PC-3 (cell line): ENCODE data around the gene MGST1. TPM values are rescaled to one million over a fixed set of nuclear protein-coding genes. Genes with fewer than 3 reads are reported as not detected.
A peak's percentile ranks its signal among the peaks of the same experiment; 100 is the strongest.

Source experiments
- ATAC-seq: fragments of 200-7000 bp; cut with Tn5 transposase; 2 replicates; pipeline ENCODE4 v1.9.1; 2020; ENCODE audit warnings: mild to moderate bottlenecking, moderate library complexity
- BruUV-seq: library from RNA; stranded (reverse); fragments of 400-500 nt; replicated peaks from 2 replicates; lab custom pipeline; 2021; lab: Mats Ljungman, UMichigan
- CTCF ChIA-PET: fragments of 300-600 bp; sonication (Branson Sonifier 250); formaldehyde crosslinking; loops from one replicate; lab custom pipeline; 2022; ENCODE audit warnings: antibody characterized with exemption; lab: Charles Lee
- POLR2A ChIA-PET: fragments of 300-600 bp; sonication (Branson Sonifier 250); formaldehyde crosslinking; loops from one replicate; lab custom pipeline; 2022; ENCODE audit warnings: antibody characterized with exemption; ENCODE audit not compliant: unreplicated experiment; lab: Charles Lee
- DNase-seq: peaks from one replicate; pipeline ENCODE4 v3.0.0-alpha.2; 2015
- H2AFZ ChIP-seq: fragments of 300-600 bp; sonication (generic); 2 replicates; pipeline ENCODE4 v1.6.0; 2016; ENCODE audit warnings: antibody characterized with exemption, low read length
- H3F3A ChIP-seq: fragments of 300-600 bp; sonication (generic); one replicate; pipeline ENCODE4 v1.6.0; 2017; ENCODE audit warnings: antibody characterized with exemption, low read length, control low read depth, mild to moderate bottlenecking; ENCODE audit not compliant: unreplicated experiment
- H3K27ac ChIP-seq: fragments of 300-600 bp; sonication (generic); 2 replicates; pipeline ENCODE4 v1.5.1; 2016; ENCODE audit warnings: mild to moderate bottlenecking, low read length
- H3K27me3 ChIP-seq: fragments of 300-600 bp; sonication (generic); 2 replicates; pipeline ENCODE4 v1.6.1; 2016; ENCODE audit warnings: low read length, mixed read lengths
- H3K36me3 ChIP-seq: fragments of 300-600 bp; sonication (generic); 2 replicates; pipeline ENCODE4 v1.6.1; 2016; ENCODE audit warnings: low read depth, mixed run types, low read length, mixed read lengths
- H3K4me1 ChIP-seq: fragments of 300-600 bp; sonication (generic); 2 replicates; pipeline ENCODE4 v1.5.1; 2016; ENCODE audit warnings: low read length; ENCODE audit not compliant: insufficient read depth
- H3K4me2 ChIP-seq: fragments of 300-600 bp; sonication (generic); 2 replicates; pipeline ENCODE4 v1.6.0; 2016; ENCODE audit warnings: low read length
- H3K4me3 ChIP-seq: fragments of 300-600 bp; sonication (generic); 2 replicates; pipeline ENCODE4 v1.5.1; 2016; ENCODE audit warnings: mild to moderate bottlenecking, low read length, mixed read lengths
- H3K79me2 ChIP-seq: fragments of 300-600 bp; sonication (generic); 2 replicates; pipeline ENCODE4 v1.6.1; 2017; ENCODE audit warnings: low read length, mixed read lengths
- H3K9ac ChIP-seq: fragments of 300-600 bp; sonication (generic); 2 replicates; pipeline ENCODE4 v1.6.0; 2016; ENCODE audit warnings: mild to moderate bottlenecking, low read length
- H3K9me2 ChIP-seq: fragments of 300-600 bp; sonication (generic); replicated peaks from 2 replicates; pipeline ENCODE4 v1.6.1; 2016; ENCODE audit warnings: mixed run types, low read length, mixed read lengths
- H3K9me3 ChIP-seq: fragments of 300-600 bp; sonication (generic); 2 replicates; pipeline ENCODE4 v1.6.1; 2016; ENCODE audit warnings: low read length, mixed read lengths
- H4K20me1 ChIP-seq: fragments of 300-600 bp; sonication (generic); 2 replicates; pipeline ENCODE4 v1.6.1; 2016; ENCODE audit warnings: low read length, mixed read lengths
- CTCF ChIP-seq: fragments of 300-600 bp; sonication (generic); conservative IDR thresholded peaks from 2 replicates; pipeline ENCODE4 v1.5.1; 2017; ENCODE audit warnings: antibody characterized with exemption, low read depth, mild to moderate bottlenecking, low read length
- EZH2 ChIP-seq: fragments of 300-600 bp; sonication (generic); IDR thresholded peaks from one replicate; pipeline ENCODE4 v1.6.1; 2017; ENCODE audit warnings: antibody characterized with exemption, mild to moderate bottlenecking, low read length; ENCODE audit not compliant: unreplicated experiment
- EZH2phosphoT487 ChIP-seq: fragments of 300-600 bp; sonication (generic); IDR thresholded peaks from 2 replicates; pipeline ENCODE4 v1.6.1; 2018; ENCODE audit warnings: mild to moderate bottlenecking, antibody characterized with exemption, low read length, borderline replicate concordance
- intact Hi-C: fragments of 100-400 bp; cut with micrococcal nuclease; formaldehyde crosslinking; loops from 2 replicates; pipeline ENCODE4 v1.9.0; 2023
- total RNA-seq: library from RNA; depleted of rRNA; stranded (reverse); fragments of >200 nt; gene quantifications from 2 replicates; pipeline ENCODE4 v1.2.3, GENCODE V29; 2014

MGST1 gene
- total RNA-seq, 1 experiment from 2014 or later: 105 TPM

- intact Hi-C loops: no loop called here
- ATAC-seq: no peak
- no TSS peak for BruUV-seq
Measured at GRCh38 chr12:16330560-16330959, 16.9 kb upstream of the MGST1 start.

GRCh38 chr12:16331998-16332397 is 15.4 kb upstream of the MGST1 start:
- Histone ChIP-seq H3K36me3 (no peaks in the 10 kb centered on the region), H2AFZ (no peak overlapping the region), H3K9me2 (no peaks in the 10 kb centered on the region), H3K79me2 (no peaks in the 10 kb centered on the region), H3K27me3 (no peaks in the 10 kb centered on the region), H3K4me1 (peaks cover 29% of the 10 kb centered on the region), H3K4me2 (no peak overlapping the region), H3K4me3 (no peak overlapping the region), H3F3A (no peaks in the 10 kb centered on the region), H3K9me3 (no peaks in the 10 kb centered on the region), H3K9ac (no peak overlapping the region), H4K20me1 (no peaks in the 10 kb centered on the region), H3K27ac (no peak overlapping the region)
- no peak for ATAC-seq
- intact Hi-C loops: no loop called here
- ChIA-PET POLR2A (no interaction called here), CTCF (interaction anchor here (0.6 kb wide), 1 partner anchor 404 kb away, joined by 4 read pairs; no protein-coding TSS in a partner anchor)
- TF ChIP-seq CTCF (no peak), EZH2phosphoT487 (no peak)
- no TSS peak for BruUV-seq
- peak; percentile 81 for DNase-seq

More at GRCh38 chr12:16330560-16330959, 16.9 kb upstream of the MGST1 start:
- no peaks in the 10 kb centered on the region for H3F3A ChIP-seq
- no peaks in the 10 kb centered on the region for H4K20me1 ChIP-seq
- H3K4me1 ChIP-seq: peaks cover 29% of the 10 kb centered on the region
- TF ChIP-seq EZH2: no peak
- TF ChIP-seq EZH2phosphoT487: no peak
- TF ChIP-seq CTCF: no peak
- H3K27ac ChIP-seq: no peak overlapping the region
- ChIA-PET CTCF (no interaction called here), POLR2A (no interaction called here)
- H3K36me3 ChIP-seq: no peaks in the 10 kb centered on the region
- no peak overlapping the region for H3K4me2 ChIP-seq
- H3K4me3 ChIP-seq: no peak overlapping the region
- H3K9me2 ChIP-seq: no peaks in the 10 kb centered on the region
- no peak overlapping the region for H3K9ac ChIP-seq
- no peak overlapping the region for H2AFZ ChIP-seq
- no peaks in the 10 kb centered on the region for H3K9me3 ChIP-seq
- no peaks in the 10 kb centered on the region for H3K27me3 ChIP-seq
- DNase-seq: no peak
- H3K79me2 ChIP-seq: no peaks in the 10 kb centered on the region

- no peak overlapping the region for H3K4me2 ChIP-seq
- H3K27ac ChIP-seq: no peak overlapping the region
- no peaks in the 10 kb centered on the region for H3K9me3 ChIP-seq
- DNase-seq (no peak), ATAC-seq (no peak)
- no peak overlapping the region for H3K4me3 ChIP-seq
- no TSS peak for BruUV-seq
- ChIA-PET CTCF (no interaction called here), POLR2A (no interaction called here)
- H3F3A ChIP-seq: no peaks in the 10 kb centered on the region
- H2AFZ ChIP-seq: no peak overlapping the region
- TF ChIP-seq EZH2 (no peak), EZH2phosphoT487 (no peak), CTCF (no peak)
- H4K20me1 ChIP-seq: no peaks in the 10 kb centered on the region
- H3K36me3 ChIP-seq: no peaks in the 10 kb centered on the region
- intact Hi-C loops: no loop called here
- no peak overlapping the region for H3K9ac ChIP-seq
- no peaks in the 10 kb centered on the region for H3K9me2 ChIP-seq
- no peaks in the 10 kb centered on the region for H3K27me3 ChIP-seq
- H3K4me1 ChIP-seq: 0 out of 2 replicates have a peak, but pooled peaks cover 10% of the 10 kb centered on the region
- no peaks in the 10 kb centered on the region for H3K79me2 ChIP-seq
Measured at GRCh38 chr12:16335838-16336237, 11.6 kb upstream of the MGST1 start.
